Ovary (tissue), 9 donors: ENCODE data around the gene UGT1A4. TPM values are rescaled to one million over a fixed set of nuclear protein-coding genes. Genes with fewer than 3 reads are reported as not detected.

Experiments used
- DNase-seq, 5 donors: peaks; one replicate each; pipeline ENCODE4 v3.0.0-alpha.2; 2019 to 2020
- H3K27ac ChIP-seq, 2 donors: fragments of 200-600 bp; one replicate each; pipeline versions ENCODE4 v1.5.1 to v1.8.0; 2019 to 2022
- H3K27me3 ChIP-seq: fragments of 200-600 bp; one replicate; pipeline ENCODE4 v1.8.0; 2022
- H3K36me3 ChIP-seq: fragments of 200-600 bp; sonication (generic); one replicate; pipeline ENCODE4 v1.5.1; 2019
- H3K4me1 ChIP-seq: one replicate; pipeline ENCODE4 v1.8.1; 2013; ENCODE audit warnings: mild to moderate bottlenecking, moderate library complexity; ENCODE audit not compliant: insufficient read depth
- H3K4me3 ChIP-seq: fragments of 200-600 bp; sonication (generic); one replicate; pipeline ENCODE4 v1.5.1; 2017
- H3K9me3 ChIP-seq, 2 donors: fragments of 200-600 bp in 1 of 2; sonication (generic) in 1 of 2; one replicate each; pipeline versions ENCODE4 v1.5.1 to v1.8.1; 2013 to 2019; ENCODE audit warnings: mild to moderate bottlenecking in 1 of 2, moderate library complexity in 1 of 2
- EP300 ChIP-seq: sonication (generic); formaldehyde crosslinking; IDR thresholded peaks from one replicate; pipeline ENCODE4 v1.6.1; 2017; ENCODE audit warnings: antibody characterized with exemption
- POLR2A ChIP-seq: fragments of 450-650 bp; IDR thresholded peaks from one replicate; pipeline ENCODE4 v1.6.1; 2017; ENCODE audit warnings: antibody characterized with exemption, mild to moderate bottlenecking, moderate library complexity
- WGBS, 3 donors: extraction: QIAGEN DNeasy Blood & Tissue Kit in 1 of 3; methylation state at CpG; one replicate each; pipeline versions ENCODE4 v1.1.5 to v1.1.7; 2013 to 2017; 5-methylcytosine and 5-hydroxymethylcytosine counted together
- intact Hi-C, 4 donors: fragments of 100-400 bp; cut with DNase I; formaldehyde crosslinking; loops; one replicate each; pipeline versions ENCODE4 v1.11.0 to v1.15.1; 2022 to 2023
- polyA plus RNA-seq, 2 donors: library from polyadenylated mRNA; stranded (reverse); fragments of 200-250 nt in 1 of 2; fragments of 350-450 nt in 1 of 2; fragmentation: Illumina TruSeq in 1 of 2; extraction: RNeasy Lipid Tissue Mini Kit (QIAGEN cat#74804) in 1 of 2; gene quantifications; one replicate each; pipeline ENCODE4 v1.2.3, GENCODE V29; 2013 to 2014
- total RNA-seq, 7 donors: library from RNA; depleted of rRNA in 2 of 7; stranded (reverse); fragments of >200 nt in 2 of 7; fragmentation: NEBNext Ultra II Directional in 3 of 7; extraction: Animal tissue kit (Norgen Biotek cat#: 25700) in 3 of 7; gene quantifications; one replicate each; pipeline versions ENCODE4 v1.1.0 to v1.2.4, GENCODE V29; 2016 to 2023
- TF ChIP-seq, protein P1 (sequence below), 3 donors: fragments of 450-650 bp in 2 of 3; fragments of 200-600 bp in 1 of 3; IDR thresholded peaks; one replicate each; pipeline versions ENCODE4 v1.5.1 to v1.8.0; 2016 to 2022; ENCODE audit warnings: antibody characterized with exemption in 3 of 3, mild to moderate bottlenecking in 1 of 3
- donor health status: DM: no; HTN: no; CAD: no; lungs with moderate emphysema.
- donor health status: DM: no; HTN: no; CAD: no.
- donor health status: Bipolar disorder and iron deficiency.
- donor health status: DM: yes; HTN: yes; CAD: no.
- donor health status: DM: no; HTN: no; CAD: no.
- donor health status: DM: yes; HTN: yes; CAD: no.

Gene UGT1A4
- total and polyA plus RNA-seq, 9 donors: 0.11 to 0.36 TPM; not detected in 7

GRCh38 chr2:233764761-233765160 is 46.2 kb downstream of the UGT1A4 start:
- intact Hi-C loops: no loop called here
- H3K27ac ChIP-seq: no peak overlapping the region
- no peak overlapping the region for H3K4me3 ChIP-seq
- H3K36me3 ChIP-seq: no peaks in the 10 kb centered on the region
- no peak for DNase-seq
- H3K27me3 ChIP-seq: no peaks in the 10 kb centered on the region
- 24 to 54% (median 37%) methylated on average over 3 of the region's 3 CpGs for WGBS, 3 donors
- no peaks in the 10 kb centered on the region for H3K9me3 ChIP-seq
- no peaks in the 10 kb centered on the region for H3K4me1 ChIP-seq
- TF ChIP-seq EP300: no peak
- no peak for TF ChIP-seq POLR2A
- TF ChIP-seq, protein P1, sequence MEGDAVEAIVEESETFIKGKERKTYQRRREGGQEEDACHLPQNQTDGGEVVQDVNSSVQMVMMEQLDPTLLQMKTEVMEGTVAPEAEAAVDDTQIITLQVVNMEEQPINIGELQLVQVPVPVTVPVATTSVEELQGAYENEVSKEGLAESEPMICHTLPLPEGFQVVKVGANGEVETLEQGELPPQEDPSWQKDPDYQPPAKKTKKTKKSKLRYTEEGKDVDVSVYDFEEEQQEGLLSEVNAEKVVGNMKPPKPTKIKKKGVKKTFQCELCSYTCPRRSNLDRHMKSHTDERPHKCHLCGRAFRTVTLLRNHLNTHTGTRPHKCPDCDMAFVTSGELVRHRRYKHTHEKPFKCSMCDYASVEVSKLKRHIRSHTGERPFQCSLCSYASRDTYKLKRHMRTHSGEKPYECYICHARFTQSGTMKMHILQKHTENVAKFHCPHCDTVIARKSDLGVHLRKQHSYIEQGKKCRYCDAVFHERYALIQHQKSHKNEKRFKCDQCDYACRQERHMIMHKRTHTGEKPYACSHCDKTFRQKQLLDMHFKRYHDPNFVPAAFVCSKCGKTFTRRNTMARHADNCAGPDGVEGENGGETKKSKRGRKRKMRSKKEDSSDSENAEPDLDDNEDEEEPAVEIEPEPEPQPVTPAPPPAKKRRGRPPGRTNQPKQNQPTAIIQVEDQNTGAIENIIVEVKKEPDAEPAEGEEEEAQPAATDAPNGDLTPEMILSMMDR (IDR thresholded peaks at IDR 0.05): no peak

- Histone ChIP-seq H3K27ac (no peak overlapping the region), H3K36me3 (no peaks in the 10 kb centered on the region), H3K4me1 (no peaks in the 10 kb centered on the region), H3K27me3 (no peaks in the 10 kb centered on the region), H3K4me3 (no peak overlapping the region), H3K9me3 (no peaks in the 10 kb centered on the region)
- intact Hi-C loops: no loop called here
- TF ChIP-seq EP300 (no peak), POLR2A (no peak)
- TF ChIP-seq, protein P1 (IDR thresholded peaks at IDR 0.05): no peak
- no peak for DNase-seq
- 62 to 87% (median 72%) methylated on average over 4 of the region's 4 CpGs for WGBS, 3 donors
Measured at GRCh38 chr2:233766416-233766815, 47.9 kb downstream of the UGT1A4 start.

DNA sequence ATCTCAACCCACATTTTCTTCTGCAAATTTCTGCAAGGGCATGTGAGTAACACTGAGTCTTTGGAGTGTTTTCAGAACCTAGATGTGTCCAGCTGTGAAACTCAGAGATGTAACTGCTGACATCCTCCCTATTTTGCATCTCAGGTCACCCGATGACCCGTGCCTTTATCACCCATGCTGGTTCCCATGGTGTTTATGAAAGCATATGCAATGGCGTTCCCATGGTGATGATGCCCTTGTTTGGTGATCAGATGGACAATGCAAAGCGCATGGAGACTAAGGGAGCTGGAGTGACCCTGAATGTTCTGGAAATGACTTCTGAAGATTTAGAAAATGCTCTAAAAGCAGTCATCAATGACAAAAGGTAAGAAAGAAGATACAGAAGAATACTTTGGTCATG is 49.5 kb downstream of the UGT1A4 start:
- Histone ChIP-seq H3K9me3 (no peaks in the 10 kb centered on the region), H3K4me1 (no peaks in the 10 kb centered on the region), H3K4me3 (no peak overlapping the region), H3K36me3 (no peaks in the 10 kb centered on the region), H3K27ac (no peak overlapping the region), H3K27me3 (no peaks in the 10 kb centered on the region)
- TF ChIP-seq, protein P1 (IDR thresholded peaks at IDR 0.05): no peak
- TF ChIP-seq EP300 (no peak), POLR2A (no peak)
- DNase-seq: no peak
- intact Hi-C loops: no loop called here
- 72 to 77% (median 74%) methylated on average over 4 of the region's 4 CpGs for WGBS, 3 donors

DNA sequence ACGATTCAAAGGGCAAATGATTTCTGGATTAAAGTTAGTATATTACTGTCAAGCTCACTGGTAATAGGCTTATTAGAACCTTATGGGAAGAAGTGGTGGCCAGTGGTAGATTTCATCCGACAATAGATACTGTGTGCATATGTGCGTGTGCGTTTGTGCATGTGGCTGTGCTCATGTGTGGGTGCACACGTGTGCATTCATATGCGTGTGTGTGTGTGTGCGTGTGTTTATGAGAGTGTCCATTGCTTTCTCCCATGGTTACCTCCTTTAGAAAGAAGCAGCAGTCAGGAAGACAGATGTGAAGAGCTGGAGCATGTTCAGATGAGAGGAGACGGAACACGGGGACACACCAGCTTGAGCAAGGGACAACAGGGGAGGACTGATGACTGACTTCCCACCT is 50.7 kb downstream of the UGT1A4 start:
- Histone ChIP-seq H3K4me1 (no peaks in the 10 kb centered on the region), H3K9me3 (no peaks in the 10 kb centered on the region), H3K27me3 (no peaks in the 10 kb centered on the region), H3K36me3 (no peaks in the 10 kb centered on the region), H3K27ac (no peak overlapping the region), H3K4me3 (no peak overlapping the region)
- TF ChIP-seq, protein P1 (IDR thresholded peaks at IDR 0.05): no peak
- TF ChIP-seq EP300 (no peak), POLR2A (no peak)
- intact Hi-C loops: no loop called here
- DNase-seq: no peak
- WGBS, 3 donors: 89 to 91% (median 90%) methylated on average over 9 of the region's 9 CpGs

GRCh38 chr2:233772153-233772552 is 53.6 kb downstream of the UGT1A4 start:
- no peaks in the 10 kb centered on the region for H3K27me3 ChIP-seq
- no peaks in the 10 kb centered on the region for H3K9me3 ChIP-seq
- no peaks in the 10 kb centered on the region for H3K4me1 ChIP-seq
- TF ChIP-seq, protein P1 (IDR thresholded peaks at IDR 0.05): no peak
- TF ChIP-seq POLR2A: no peak
- no peak for TF ChIP-seq EP300
- intact Hi-C loops: no loop called here
- WGBS, 3 donors: 88 to 91% (median 89%) methylated on average over 16 of the region's 16 CpGs
- H3K27ac ChIP-seq: no peak overlapping the region
- no peak overlapping the region for H3K4me3 ChIP-seq
- H3K36me3 ChIP-seq: no peaks in the 10 kb centered on the region
- DNase-seq: no peak
